H9 (cell line): Measurements from ENCODE around the gene DACT2. TPM values are rescaled to one million over a fixed set of nuclear protein-coding genes. Genes with fewer than 3 reads are reported as not detected.

ENCODE experiments used
- DNase-seq: peaks from one replicate; pipeline ENCODE4 v3.0.0-alpha.2; 2017
- H2AFZ ChIP-seq: one replicate; pipeline ENCODE4 v1.6.1; 2013; ENCODE audit warnings: mild to moderate bottlenecking, low read length, control low read depth, moderate library complexity
- H2AK5ac ChIP-seq: 2 replicates; pipeline ENCODE4 v1.6.1; 2013; ENCODE audit warnings: low read length, control low read depth, mixed read lengths; ENCODE audit not compliant: insufficient read length
- H2BK120ac ChIP-seq: one replicate; pipeline ENCODE4 v1.6.1; 2013; ENCODE audit warnings: low read depth, mild to moderate bottlenecking, low read length, control low read depth, inconsistent platforms; ENCODE audit not compliant: poor library complexity, severe bottlenecking
- H2BK12ac ChIP-seq: 2 replicates; pipeline ENCODE4 v1.6.1; 2013; ENCODE audit warnings: low read length, control low read depth, mixed read lengths, low read depth; ENCODE audit not compliant: insufficient read length
- H2BK15ac ChIP-seq: 2 replicates; pipeline ENCODE4 v1.6.1; 2013; ENCODE audit warnings: low read depth, low read length, control low read depth
- H2BK20ac ChIP-seq: one replicate; pipeline ENCODE4 v1.6.1; 2013; ENCODE audit warnings: low read depth, mild to moderate bottlenecking, low read length, control low read depth, inconsistent platforms; ENCODE audit not compliant: poor library complexity, severe bottlenecking
- H2BK5ac ChIP-seq: 2 replicates; pipeline ENCODE4 v1.6.1; 2013; ENCODE audit warnings: low read length, control low read depth, mixed read lengths; ENCODE audit not compliant: insufficient read length
- H3K14ac ChIP-seq: 2 replicates; pipeline ENCODE4 v1.6.1; 2013; ENCODE audit warnings: low read length, control low read depth; ENCODE audit not compliant: insufficient read depth
- H3K18ac ChIP-seq: 2 replicates; pipeline ENCODE4 v1.6.1; 2013; ENCODE audit warnings: low read depth, mild to moderate bottlenecking, mixed read lengths, low read length, control low read depth; ENCODE audit not compliant: insufficient read length
- H3K23ac ChIP-seq: 2 replicates; pipeline ENCODE4 v1.6.1; 2013; ENCODE audit warnings: low read length, control low read depth, mixed read lengths, low read depth; ENCODE audit not compliant: insufficient read length
- H3K23me2 ChIP-seq: 2 replicates; pipeline ENCODE4 v1.6.1; 2013; ENCODE audit warnings: low read depth, mild to moderate bottlenecking, mixed read lengths, low read length, control low read depth; ENCODE audit not compliant: insufficient read length, poor library complexity, severe bottlenecking
- H3K27ac ChIP-seq: 2 replicates; pipeline ENCODE4 v1.5.1; 2013; ENCODE audit warnings: low read length, control low read depth, mixed read lengths, low read depth; ENCODE audit not compliant: insufficient read length
- H3K27me3 ChIP-seq: 2 replicates; pipeline ENCODE4 v1.6.1; 2013; ENCODE audit warnings: low read length, control low read depth, inconsistent platforms; ENCODE audit not compliant: insufficient read depth
- H3K4ac ChIP-seq: 2 replicates; pipeline ENCODE4 v1.6.1; 2013; ENCODE audit warnings: low read depth, mild to moderate bottlenecking, control low read depth, inconsistent platforms, low read length, moderate library complexity
- H3K4me1 ChIP-seq: 2 replicates; pipeline ENCODE4 v1.6.1; 2013; ENCODE audit warnings: low read length, control low read depth, inconsistent platforms; ENCODE audit not compliant: insufficient read depth
- H3K4me2 ChIP-seq: 2 replicates; pipeline ENCODE4 v1.6.1; 2013; ENCODE audit warnings: low read length, control low read depth, mixed read lengths; ENCODE audit not compliant: insufficient read length, insufficient read depth
- H3K56ac ChIP-seq: 2 replicates; pipeline ENCODE4 v1.6.1; 2013; ENCODE audit warnings: low read depth, mild to moderate bottlenecking, mixed read lengths, low read length, control low read depth; ENCODE audit not compliant: insufficient read length
- H3K79me1 ChIP-seq: 2 replicates; pipeline ENCODE4 v1.6.1; 2013; ENCODE audit warnings: low read depth, mild to moderate bottlenecking, moderate library complexity, low read length, control low read depth, inconsistent platforms; ENCODE audit not compliant: insufficient read depth, poor library complexity, severe bottlenecking
- H3K79me2 ChIP-seq: 2 replicates; pipeline ENCODE4 v1.6.1; 2013; ENCODE audit warnings: low read length, control low read depth, inconsistent platforms; ENCODE audit not compliant: insufficient read depth
- H3K9ac ChIP-seq: 2 replicates; pipeline ENCODE4 v1.6.1; 2013; ENCODE audit warnings: low read length, control low read depth, mixed read lengths; ENCODE audit not compliant: insufficient read length; ENCODE audit errors: extremely low read depth
- H3K9me3 ChIP-seq: one replicate; pipeline ENCODE4 v1.6.1; 2013; ENCODE audit warnings: low read depth, low read length, inconsistent platforms; ENCODE audit not compliant: control insufficient read depth
- H3T11ph ChIP-seq: one replicate; pipeline ENCODE4 v1.6.1; 2013; ENCODE audit warnings: mild to moderate bottlenecking, low read length, control low read depth, inconsistent platforms
- H4K20me1 ChIP-seq: one replicate; pipeline ENCODE4 v1.6.1; 2013; ENCODE audit not compliant: control insufficient read depth, insufficient read length, insufficient read depth
- H4K5ac ChIP-seq: 2 replicates; pipeline ENCODE4 v1.6.1; 2013; ENCODE audit warnings: low read depth, mild to moderate bottlenecking, mixed read lengths, low read length, control low read depth; ENCODE audit not compliant: insufficient read length
- H4K8ac ChIP-seq: replicated peaks from 2 replicates; pipeline ENCODE4 v1.6.1; 2013; ENCODE audit warnings: low read length, control low read depth, mixed read lengths, low read depth; ENCODE audit not compliant: insufficient read length
- H4K91ac ChIP-seq: 2 replicates; pipeline ENCODE4 v1.6.1; 2013; ENCODE audit warnings: low read depth, mild to moderate bottlenecking, moderate library complexity, mixed read lengths, low read length, control low read depth; ENCODE audit not compliant: insufficient read length
- H3K27ac Mint-ChIP-seq, 3 experiments: 2 replicates in 2 of 3; 3 replicates in 1 of 3; pipeline ENCODE4 v1.8.0; 2020 to 2021; ENCODE audit warnings: mixed read lengths in 3 of 3, mild to moderate bottlenecking in 1 of 3, moderate library complexity in 1 of 3
- H3K27me3 Mint-ChIP-seq: 2 replicates; pipeline ENCODE4 v1.8.0; 2021; ENCODE audit warnings: low read depth, mild to moderate bottlenecking, moderate library complexity, mixed read lengths
- H3K36me3 Mint-ChIP-seq, 3 experiments: 2 replicates in 2 of 3; 3 replicates in 1 of 3; pipeline ENCODE4 v1.8.0; 2020 to 2021; ENCODE audit warnings: low read depth in 3 of 3, mixed read lengths in 3 of 3; ENCODE audit not compliant: insufficient read depth in 1 of 3
- H3K4me1 Mint-ChIP-seq, 2 experiments: 2 replicates each; pipeline ENCODE4 v1.8.0; 2020; ENCODE audit warnings: mixed read lengths in 2 of 2
- H3K4me3 Mint-ChIP-seq, 2 experiments: 2 replicates in 1 of 2; 3 replicates in 1 of 2; pipeline ENCODE4 v1.8.0; 2020 to 2021; ENCODE audit warnings: mild to moderate bottlenecking in 2 of 2, mixed read lengths in 2 of 2, moderate library complexity in 1 of 2
- H3K9me3 Mint-ChIP-seq, 2 experiments: 2 replicates in 1 of 2; 3 replicates in 1 of 2; pipeline ENCODE4 v1.8.0; 2020; ENCODE audit warnings: mild to moderate bottlenecking in 2 of 2, mixed read lengths in 2 of 2, moderate library complexity in 1 of 2
- CTCF ChIP-seq: fragments of 200-600 bp; sonication (generic); conservative IDR thresholded peaks from 3 replicates; pipeline ENCODE4 v1.8.0; 2021; ENCODE audit warnings: antibody characterized with exemption, mild to moderate bottlenecking
- WGBS: extraction: QIAGEN DNeasy Blood & Tissue Kit; methylation state at CpG from one replicate; pipeline ENCODE4 v1.1.7; 2013; ENCODE audit warnings: missing lambda C conversion rate, low lambda C conversion rate, mixed read lengths; ENCODE audit not compliant: insufficient read length; ENCODE audit errors: extremely low coverage; 5-methylcytosine and 5-hydroxymethylcytosine counted together
- total RNA-seq: library from RNA; stranded (reverse); gene quantifications from 2 replicates; pipeline ENCODE4 v1.2.1, GENCODE V29; 2021

The DACT2 gene
- total RNA-seq, 1 experiment from 2014 or later, result 1.8 TPM

- Histone ChIP-seq H2BK12ac (no peak overlapping the region), H2BK5ac (no peak overlapping the region), H3K4me2 (no peak overlapping the region), H3K4me1 (no peaks in the 10 kb centered on the region; the same call in 1 of the 2 replicates), H2BK20ac (no peak overlapping the region), H2BK120ac (peak overlapping the region; percentile 10), H3T11ph (no peak overlapping the region), H3K23me2 (no peaks in the 10 kb centered on the region), H3K79me1 (no peaks in the 10 kb centered on the region), H2AK5ac (no peak overlapping the region), H3K27ac (no peak overlapping the region), H4K91ac (no peak overlapping the region), H3K4ac (no peak overlapping the region), H3K27me3 (no peaks in the 10 kb centered on the region), H3K56ac (no peak overlapping the region), H4K5ac (no peak overlapping the region), H3K9me3 (no peaks in the 10 kb centered on the region), H3K14ac (no peak overlapping the region), H3K79me2 (no peaks in the 10 kb centered on the region), H4K8ac (no peak overlapping the region), H3K9ac (no peak overlapping the region), H2AFZ (no peak overlapping the region), H4K20me1 (no peaks in the 10 kb centered on the region), H2BK15ac (no peak overlapping the region), H3K23ac (no peak overlapping the region), H3K18ac (no peak overlapping the region)
- no peak for TF ChIP-seq CTCF
- Mint-ChIP-seq H3K4me1 (peaks cover 10% of the 10 kb centered on the region in 2 experiments), H3K4me3 (no peak overlapping the region), H3K27me3 (no peaks in the 10 kb centered on the region), H3K9me3 (no peaks in the 10 kb centered on the region; a peak in 1 of 5 replicates), H3K36me3 (no peaks in the 10 kb centered on the region), H3K27ac (no peak overlapping the region; a peak in 1 of 7 replicates)
- WGBS, result no CpG with 5 or more reads among the region's 28 CpGs
- no peak for DNase-seq
These were observed 56.1 kb downstream of the DACT2 start for GRCh38 chr6:168263351-168263905.
